ENCODE measurements around the gene RNF5. TPM values are rescaled to one million over a fixed set of nuclear protein-coding genes. Genes with fewer than 3 reads are reported as not detected.
"Not testable (repeated sequence)": the region's sequence is repeated elsewhere in the genome, so short reads cannot be mapped to it uniquely, and the experiment has no call there.

RNF5 gene
- total RNA-seq, 1 donor from 2014 or later, result 78.1 TPM

DNA sequence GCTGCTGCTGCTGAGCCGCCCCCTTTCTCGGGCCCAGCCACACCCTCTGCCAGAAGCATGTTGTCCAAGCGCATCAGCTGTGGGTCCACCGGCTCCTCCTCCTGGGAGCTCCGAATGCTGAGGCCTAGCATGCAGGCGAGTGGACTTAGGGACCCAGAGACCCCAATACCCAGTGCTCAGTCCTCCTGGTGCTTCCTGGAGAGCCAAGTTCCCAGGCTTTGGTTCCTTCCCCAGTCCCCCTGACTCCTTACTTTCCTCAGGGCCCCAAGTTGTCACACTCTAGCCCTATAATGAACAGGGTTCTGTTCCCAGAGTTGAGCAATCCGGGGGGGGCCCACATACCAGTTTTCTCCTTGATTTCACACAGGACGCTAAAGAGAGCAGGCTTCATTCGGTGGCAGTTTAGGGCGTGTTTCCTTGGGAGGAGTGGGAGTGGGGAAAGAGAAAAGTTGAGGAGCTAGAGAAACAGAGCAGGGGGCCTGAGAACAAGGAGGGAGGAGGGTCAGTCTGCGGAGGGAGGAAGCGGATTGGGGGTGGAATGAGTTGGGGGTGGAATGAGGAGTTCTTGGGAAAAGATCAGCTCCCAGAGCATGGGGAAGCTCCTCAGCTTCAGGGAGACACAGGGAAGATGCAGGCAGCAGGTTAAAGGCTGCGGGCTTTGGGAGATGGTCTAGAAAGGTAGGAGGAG, 10.3 kb downstream of the RNF5 start:
- peak; percentile 58 for DNase-seq (ENCODE audit: low read depth)

DNA sequence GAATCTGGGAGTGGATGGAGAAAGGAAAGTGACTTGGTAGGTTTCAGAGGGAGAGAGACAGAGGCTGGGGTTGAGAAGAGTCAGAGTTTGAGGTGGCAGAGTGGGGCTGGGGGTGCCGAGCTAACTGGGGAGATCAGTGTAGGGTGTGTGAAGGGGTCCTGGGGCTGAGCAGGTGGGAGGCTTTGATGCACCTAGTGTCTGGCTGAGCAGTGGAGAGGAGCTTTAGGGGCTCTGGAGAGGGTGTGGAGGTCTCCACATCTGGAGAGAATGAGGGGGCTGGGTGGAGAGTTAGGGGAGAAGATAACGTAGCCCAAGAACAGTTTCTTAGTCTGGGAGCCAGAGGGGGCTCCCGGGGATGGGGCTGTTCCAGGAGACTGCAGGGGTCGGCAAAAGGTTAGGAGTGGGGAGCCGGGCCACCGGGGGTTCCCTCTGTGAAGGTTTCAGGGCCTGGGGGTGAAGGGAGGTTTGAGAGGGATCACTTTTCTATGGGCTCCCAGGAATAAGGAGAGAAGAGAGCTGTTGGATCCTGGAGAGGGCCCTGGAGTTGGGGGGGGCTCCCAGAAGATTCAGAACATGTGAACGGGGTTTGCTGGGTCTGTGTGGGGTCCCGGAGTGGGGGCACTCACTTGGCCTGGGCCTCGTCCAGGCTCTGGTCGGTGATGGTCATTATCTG, 11.0 kb downstream of the RNF5 start:
- DNase-seq (ENCODE audit: low read depth), result no peak

DNA sequence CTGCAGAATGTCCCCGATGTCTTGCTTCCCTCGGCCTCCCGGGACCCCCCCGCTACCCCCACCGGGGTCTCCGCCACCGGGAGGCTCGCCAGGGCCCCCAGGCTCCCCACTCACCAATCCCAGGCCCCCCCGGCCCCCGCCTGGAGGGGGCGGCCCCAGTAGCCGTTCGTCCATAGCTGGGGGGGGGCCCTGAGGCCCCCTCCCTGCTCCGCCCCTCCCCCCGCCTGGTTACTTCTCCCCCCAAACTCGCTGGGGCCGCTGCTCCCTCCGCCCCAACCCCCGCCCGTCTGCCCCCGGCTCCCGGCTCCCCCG, 11.5 kb downstream of the RNF5 start:
- DNase-seq (ENCODE audit: low read depth), result no peak

GRCh38 chr6:32190054-32190851, 12.0 kb downstream of the RNF5 start, which contains the start of gene PBX2:
Gene PBX2, minus strand, starts transcription at chr6:32190202. Its CDS starts 287 bp downstream, at chr6:32189915.
- DNase-seq (ENCODE audit: low read depth), result peak; percentile 90

DNA sequence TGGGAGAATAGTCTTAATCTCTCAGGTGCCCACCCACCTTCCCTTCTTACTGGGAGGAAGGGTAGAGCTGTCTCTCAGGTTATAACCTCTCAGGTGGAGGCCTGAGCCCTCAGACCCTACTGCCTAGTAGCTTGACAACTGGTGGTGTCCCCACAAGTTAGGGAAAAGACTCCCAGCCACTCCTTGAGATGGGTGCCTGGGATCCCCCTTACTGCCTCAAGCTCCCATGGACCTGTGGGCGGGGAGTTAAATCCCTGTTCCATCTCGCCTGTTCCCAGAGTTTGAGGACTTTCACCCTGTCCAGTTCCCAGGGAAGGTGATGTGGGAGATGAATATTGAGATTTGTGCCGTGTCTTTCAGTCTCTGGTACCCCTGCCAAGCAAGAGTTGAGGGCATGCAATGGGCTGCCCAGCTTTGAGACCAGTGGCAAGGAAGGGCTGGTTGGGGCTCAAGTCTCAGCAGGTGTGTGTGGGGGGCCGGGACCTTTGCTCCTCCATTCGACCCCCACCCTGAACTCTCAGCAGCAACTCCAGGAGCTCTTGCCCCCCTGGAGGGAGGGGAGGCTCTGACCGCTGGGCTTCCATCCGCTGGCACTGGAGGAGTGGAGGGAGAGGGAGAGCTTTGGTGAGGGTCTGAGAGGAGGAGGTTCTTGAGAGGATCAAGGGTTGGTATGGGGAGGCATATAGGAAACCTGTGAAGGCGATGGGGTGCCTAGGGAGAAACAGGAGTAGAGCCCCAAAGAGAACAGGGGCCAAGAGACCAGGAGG, 12.9 kb downstream of the RNF5 start:
- no peak for DNase-seq (ENCODE audit: low read depth)

- no peak for DNase-seq (ENCODE audit: low read depth)
Observed at GRCh38 chr6:32191696-32192607, 13.7 kb downstream of the RNF5 start.

- no peak for DNase-seq (ENCODE audit: low read depth)
Observed at GRCh38 chr6:32192608-32193039, 14.4 kb downstream of the RNF5 start, which contains the start of gene GPSM3. Gene GPSM3, minus strand, starts transcription at chr6:32192643. Its CDS starts 130 bp downstream, at chr6:32192513.

- not testable (repeated sequence) for DNase-seq (ENCODE audit: low read depth)
Observed at GRCh38 chr6:32193096-32193495, 14.9 kb downstream of the RNF5 start.

GRCh38 chr6:32194388-32194787, 16.2 kb downstream of the RNF5 start:
- DNase-seq (ENCODE audit: low read depth), result no peak

DNA sequence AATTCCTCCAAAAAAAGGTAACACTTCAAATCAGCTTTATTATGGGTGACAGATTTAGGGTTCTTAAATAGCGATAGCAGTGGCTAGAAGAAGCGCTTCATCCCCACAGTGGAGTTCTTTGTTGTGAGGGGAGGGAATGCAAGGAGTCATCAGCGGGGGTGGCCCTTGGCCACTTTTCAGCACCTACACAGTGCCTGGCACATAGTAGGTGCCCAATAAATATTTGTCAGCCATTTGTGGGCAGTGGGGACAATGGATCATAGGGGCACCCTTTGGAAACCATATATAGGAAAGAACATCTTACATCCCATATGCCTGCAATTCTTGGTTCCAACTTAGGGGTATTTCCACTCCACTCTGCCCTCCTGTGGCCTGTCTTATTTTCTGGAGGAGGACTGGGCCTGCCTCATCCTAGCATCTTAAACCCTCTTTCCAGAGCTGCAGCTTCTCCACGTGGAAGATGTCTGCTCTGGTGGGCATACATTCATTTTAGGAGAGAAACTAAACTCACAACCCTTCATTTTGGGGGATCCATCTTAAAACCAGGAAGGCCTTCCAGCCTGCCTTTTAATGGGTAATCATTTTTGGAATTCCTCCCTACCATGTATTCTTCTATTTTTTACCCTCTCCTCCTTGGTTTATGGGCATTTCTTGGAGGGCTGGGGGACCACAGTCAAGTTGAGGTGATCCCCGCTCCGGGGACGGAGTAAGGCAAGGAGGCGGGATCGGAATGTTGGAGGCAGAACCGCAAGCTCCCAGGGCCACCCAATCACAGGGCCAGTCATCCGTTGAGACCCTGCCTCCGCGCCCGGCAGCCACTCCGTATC, 16.8 kb downstream of the RNF5 start:
- peak; percentile 66 for DNase-seq (ENCODE audit: low read depth)

GRCh38 chr6:32195652-32195901, 17.4 kb downstream of the RNF5 start:
- DNase-seq (ENCODE audit: low read depth), result peak; percentile 100

DNA sequence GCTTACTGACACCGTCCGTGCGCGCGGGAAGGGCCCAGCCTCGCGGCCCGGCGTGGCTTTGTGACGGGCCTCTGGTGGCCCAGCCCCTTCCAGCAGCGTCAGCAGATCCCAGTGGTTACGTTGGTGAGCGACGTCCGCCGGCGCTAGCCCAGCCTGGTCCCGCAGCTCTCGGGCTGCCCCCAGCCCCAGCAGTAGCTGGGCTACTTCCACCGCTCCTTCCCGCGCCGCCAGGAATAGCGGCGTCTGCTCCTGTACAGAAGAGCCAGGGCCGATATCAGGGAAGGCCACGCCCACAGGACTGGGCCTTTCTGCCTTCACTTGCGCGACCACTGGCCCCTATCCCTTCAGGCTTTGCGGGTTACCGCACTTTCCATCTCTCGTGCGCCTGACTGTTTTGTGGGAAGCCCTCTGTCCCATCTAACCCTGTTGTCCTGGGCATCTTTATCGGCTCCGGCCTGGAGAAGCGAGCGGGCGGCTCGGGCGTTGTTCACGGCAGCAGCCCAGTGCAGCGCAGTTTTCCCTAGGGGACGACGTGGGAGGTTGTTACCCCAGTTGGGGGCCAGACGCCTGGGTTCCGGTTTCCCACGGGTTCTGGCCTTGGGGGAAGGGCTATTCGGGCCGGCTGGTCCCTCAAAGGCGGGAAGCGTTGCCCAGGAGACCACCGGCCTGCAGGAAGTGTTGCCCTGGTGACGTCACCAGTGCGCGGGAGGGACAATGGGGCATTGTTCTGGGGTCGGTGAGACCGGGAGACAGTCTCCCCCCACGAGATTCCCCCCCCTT, 17.9 kb downstream of the RNF5 start:
- peak; percentile 77 for DNase-seq (ENCODE audit: low read depth)

DNA sequence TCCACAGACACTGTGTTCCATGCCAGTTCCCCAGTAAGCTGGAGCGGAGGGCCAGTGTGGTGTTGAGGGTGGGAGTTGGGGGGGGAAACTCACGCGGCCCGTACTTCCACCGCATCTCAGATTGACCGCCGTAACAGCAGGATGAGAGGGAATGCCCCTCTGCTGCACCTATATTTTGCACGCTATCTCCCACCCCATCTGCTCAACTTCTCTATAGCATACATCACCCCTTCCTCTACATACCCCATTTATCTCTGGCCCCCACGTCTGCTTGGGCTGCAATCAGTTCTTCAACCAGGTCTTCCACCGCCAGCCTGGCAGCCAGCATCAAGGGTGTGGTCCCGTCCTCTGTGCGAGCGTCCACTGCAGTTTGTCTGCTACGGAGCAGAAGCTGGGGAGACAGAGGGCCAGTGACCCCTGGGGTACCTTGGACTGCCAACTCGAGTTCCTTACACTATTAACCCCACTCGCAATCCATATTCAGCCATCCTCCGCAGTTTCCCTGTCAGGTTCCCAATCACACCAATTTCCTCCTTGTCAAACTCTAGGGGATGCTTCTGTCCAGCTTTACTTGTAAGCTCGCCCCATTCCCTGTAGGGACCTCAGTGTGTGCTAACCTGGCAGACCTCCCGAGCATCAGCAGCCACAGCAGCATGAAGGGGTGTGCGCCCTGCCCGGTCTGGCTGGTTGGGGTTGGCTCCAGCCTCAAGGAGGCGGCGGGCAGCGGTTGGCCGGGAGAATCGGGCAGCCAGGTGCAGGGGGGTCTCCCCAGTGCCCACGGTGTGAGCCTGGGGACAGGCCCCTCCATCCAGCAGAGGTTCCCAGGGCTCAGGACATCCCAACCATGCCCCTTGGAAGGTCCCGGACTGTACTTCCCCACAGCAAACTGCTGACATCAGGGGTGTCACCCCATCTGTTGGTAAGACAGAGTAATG, 18.7 kb downstream of the RNF5 start:
- DNase-seq (ENCODE audit: low read depth), result no peak

- no peak for DNase-seq (ENCODE audit: low read depth)
Observed at GRCh38 chr6:32198345-32198696, 20.1 kb downstream of the RNF5 start.

DNA sequence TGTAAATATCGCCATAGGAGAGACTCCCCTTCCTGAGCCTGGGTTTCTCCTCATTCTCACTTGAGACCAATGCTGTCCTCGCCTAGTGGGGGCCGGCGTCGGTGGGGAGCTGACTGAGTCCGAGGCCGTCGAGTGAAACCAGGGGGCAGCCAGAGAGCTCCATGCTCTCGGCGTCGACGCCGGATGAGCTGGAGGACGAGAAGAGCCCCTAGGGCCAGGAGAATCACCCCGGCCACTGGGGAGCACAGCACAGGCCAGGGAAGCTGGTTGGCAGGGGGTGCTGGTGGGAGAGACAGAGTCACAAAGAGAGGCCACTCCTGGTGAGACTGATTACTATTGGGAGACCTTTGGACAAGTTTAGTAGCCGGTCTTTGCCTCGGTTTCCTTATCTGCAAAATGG, 20.7 kb downstream of the RNF5 start:
- DNase-seq (ENCODE audit: low read depth), result no peak

DNA sequence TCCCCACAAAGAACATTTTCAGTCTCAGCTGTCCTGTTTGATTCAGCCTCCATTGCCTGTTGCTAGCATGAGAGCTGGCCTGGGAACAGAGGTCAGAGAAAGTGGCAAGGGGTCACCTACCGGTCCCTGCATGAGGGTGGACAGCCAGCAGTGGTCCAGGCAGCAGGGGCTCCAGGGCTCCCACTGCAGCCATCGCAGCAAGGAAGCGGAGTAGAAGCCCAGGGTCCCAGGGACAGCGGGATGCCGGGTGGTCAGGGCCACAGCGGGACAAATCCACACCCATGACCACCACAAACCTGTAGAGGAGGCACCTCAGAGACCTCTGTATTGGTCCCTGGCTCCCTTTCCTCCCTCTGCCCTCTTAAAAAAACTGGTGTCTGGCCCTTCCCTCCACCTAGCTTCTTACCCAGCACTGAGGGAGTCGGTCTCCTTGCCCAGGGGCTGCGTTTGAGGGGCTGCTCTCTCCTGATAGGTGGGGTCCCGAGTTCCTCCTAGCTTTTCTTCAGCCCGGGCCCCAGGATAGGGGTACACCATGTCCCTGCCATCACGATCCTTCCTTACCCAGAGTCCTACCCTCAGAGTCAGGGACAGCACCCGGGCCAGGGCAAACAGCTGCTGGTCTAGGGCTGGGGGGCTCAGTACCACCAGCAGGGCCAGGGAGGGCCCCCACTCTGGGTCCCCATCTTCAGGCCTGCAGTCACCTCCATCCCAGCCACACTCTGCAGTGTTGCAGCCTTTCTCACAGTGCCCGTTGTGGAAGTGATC, 22.7 kb downstream of the RNF5 start:
- DNase-seq (ENCODE audit: low read depth), result no peak

GRCh38 chr6:32202186-32202585, 24.0 kb downstream of the RNF5 start:
- DNase-seq (ENCODE audit: low read depth), result no peak
